ENCODE data around the gene MRPS9.
A peak's percentile ranks its signal among the peaks of the same experiment; 100 is the strongest.

The MRPS9 gene

DNA sequence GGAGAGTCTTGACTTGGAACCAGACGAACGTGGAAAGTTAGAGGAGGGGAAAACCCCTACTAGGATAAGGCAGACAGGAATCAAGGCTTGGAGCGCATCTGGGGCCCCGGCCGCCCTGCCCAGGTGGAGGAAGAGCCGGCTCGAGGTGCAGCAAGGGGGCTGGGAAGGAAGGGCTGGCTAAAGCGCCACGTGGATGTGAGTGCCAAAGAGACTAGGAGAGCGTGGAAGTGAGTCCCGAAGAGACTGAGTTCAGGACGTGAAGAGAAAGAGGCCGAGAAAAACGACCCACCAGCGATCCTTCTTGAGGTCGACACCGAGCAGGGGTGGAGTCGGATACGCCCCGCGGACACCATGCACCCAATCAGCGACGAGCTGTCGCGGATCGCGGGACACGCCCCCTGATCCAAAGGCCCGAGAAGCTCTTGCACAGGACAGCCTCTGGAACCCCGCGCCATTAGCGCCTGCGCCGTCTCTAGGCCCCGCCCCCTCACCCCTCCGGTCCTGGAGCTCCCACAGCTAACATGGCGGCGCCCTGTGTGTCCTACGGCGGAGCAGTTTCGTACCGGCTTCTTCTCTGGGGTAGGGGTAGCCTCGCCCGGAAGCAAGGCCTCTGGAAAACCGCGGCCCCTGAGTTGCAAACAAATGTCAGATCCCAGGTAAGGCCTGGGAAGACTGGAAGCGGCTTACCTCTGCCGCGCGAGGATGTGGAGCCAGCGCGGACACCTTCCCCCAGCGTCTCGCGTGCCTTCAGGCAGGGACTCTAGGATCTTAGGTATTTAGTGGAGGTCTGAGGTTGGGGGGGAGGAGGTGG, at the start of gene MRPS9:
TSS of gene MRPS9 (plus strand) at position 498 of the 811 bp plus-strand sequence. CDS start at position 522, 24 bp downstream.
- DNase-seq = peak; percentile 99

DNA sequence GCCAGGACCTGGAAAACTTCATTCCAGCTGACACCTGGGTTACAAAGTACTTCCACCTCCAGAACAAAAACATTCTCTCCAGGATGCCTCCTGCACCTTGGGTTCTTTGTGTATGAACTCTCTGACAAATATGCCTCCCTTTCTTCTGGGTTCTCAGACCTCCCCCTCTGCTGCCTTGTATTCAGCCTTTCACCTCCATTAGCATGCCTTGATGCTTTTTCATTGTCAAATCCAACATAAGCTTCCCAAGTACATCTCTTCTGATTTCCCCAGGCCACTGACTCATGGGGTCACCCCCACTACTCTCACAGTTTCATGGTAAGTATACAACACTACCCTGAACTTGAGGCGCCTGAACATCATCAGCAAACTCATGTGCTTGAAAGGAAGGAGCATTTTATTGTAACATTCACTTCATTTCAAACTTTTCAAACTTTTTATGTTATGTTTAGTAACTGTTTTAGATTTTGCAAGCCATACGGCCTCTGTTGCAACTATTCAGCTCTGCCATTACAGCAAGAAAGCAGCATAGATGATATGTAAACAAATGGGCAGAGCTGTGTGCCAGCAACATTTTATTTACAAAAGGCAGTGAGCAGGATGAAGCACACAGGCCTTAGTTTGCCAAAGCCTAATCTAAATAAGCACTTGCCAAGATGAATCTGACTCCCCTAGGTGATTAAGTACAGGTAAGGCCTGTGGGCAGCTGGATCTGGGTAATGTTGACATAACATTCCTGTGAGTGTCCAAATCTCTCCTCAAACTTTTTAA, 32.5 kb upstream of the MRPS9 start:
- DNase-seq = no peak

DNA sequence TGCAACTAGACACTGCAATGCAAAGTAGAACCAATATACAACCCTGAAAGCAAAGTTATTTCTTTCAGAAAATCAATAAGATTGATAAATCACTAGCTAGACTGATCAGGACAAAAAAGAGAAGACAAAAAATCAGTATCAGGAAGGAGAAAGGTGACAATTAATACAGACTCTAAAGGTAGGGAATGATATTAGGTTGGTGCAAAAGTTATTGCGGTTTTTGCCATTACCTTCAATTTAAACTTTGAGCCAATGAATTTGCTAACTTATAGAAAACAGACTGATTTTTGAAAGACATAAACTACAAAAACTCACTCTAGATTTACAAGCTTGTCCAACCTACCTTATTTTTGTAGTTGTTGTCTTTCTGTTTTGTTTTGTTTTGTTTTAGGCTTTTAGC, 30.5 kb upstream of the MRPS9 start:
- DNase-seq = no peak

DNA sequence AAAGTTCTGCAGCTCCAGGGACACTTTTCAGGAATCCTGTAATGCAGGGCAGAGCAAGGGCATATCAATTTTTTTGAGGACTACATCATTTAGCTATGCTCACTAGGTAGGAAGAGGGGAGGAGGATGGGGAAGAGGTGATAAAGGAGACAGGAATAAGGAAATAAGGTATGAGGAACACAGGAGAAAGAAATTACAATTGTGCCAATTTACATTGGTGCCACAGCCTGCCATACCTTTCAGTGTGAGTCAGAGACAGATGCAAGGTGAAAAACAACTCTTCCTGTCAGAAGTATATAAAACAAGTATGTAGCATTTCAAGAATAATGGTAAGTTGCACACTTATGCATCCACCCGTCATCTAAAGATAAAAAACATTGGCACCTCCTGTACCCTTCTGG, 5.4 kb upstream of the MRPS9 start:
- no peak for DNase-seq

DNA sequence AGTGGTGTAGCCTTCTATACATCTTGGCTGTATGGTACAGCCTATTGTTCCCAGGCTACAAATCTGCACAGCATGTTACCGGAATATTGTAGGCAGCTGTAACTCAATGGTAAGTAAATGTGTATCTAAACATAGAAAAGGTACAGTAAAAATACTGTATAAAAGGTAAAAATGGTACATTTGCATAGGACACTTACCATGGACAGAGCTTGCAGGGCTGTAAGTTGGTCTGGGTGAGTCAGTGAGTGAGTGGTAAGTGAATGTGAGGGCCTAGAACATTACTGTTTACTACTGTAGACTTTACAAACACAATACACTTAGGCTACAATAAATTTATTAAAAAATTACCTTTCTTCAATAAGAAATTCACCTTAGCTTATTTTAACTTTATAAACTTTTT, 3.7 kb upstream of the MRPS9 start:
- DNase-seq = no peak

GRCh38 chr2:105038383-105039061, 653 bp downstream of the MRPS9 start:
- DNase-seq = peak; percentile 29

- DNase-seq = no peak
Observed at GRCh38 chr2:105039559-105039958, 1.7 kb downstream of the MRPS9 start.

DNA sequence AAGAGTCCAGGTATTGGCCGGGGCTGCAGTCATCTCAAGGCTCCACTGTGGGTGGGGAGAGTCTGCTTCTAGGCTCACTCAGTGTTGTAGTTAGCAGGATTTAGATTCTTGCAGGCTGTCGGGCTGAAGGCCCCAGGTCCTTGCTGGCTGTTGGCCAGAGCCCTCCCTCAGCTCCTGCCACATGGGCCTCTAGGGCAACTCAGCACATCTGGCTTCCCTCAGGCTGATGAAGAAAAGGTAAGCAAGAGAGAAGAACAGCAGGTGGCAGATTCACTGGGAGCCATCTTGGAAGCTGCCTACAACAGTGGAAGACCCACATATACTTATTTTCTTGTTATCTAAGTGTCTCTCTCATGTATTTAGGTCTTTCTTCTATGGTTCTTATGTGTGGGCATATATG, 4.3 kb downstream of the MRPS9 start:
- peak; percentile 59 for DNase-seq

DNA sequence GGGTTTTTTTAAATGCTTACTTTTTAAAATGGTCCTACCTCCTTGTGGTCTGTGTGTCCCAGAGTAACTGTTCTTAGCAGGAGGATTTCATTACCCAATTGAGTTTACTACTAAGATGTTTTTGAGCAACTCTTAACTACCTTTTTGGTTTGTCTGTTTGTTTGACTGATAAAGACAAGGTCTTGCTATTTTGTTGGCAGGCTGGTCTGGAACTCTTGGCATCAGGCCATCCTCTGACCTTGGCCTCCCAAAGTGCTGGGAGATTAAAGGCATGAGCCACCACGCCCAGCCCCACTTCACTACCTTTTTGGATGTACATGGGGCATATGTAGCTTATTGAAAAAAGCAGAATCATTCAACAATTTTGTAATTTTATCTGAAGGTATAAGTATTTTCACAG, 14.9 kb downstream of the MRPS9 start:
- DNase-seq = peak; percentile 93

GRCh38 chr2:105055613-105056012, 17.7 kb downstream of the MRPS9 start:
- peak; percentile 35 for DNase-seq

GRCh38 chr2:105056245-105056644, 18.4 kb downstream of the MRPS9 start:
- no peak for DNase-seq

GRCh38 chr2:105057005-105057404, 19.1 kb downstream of the MRPS9 start:
- DNase-seq = no peak

DNA sequence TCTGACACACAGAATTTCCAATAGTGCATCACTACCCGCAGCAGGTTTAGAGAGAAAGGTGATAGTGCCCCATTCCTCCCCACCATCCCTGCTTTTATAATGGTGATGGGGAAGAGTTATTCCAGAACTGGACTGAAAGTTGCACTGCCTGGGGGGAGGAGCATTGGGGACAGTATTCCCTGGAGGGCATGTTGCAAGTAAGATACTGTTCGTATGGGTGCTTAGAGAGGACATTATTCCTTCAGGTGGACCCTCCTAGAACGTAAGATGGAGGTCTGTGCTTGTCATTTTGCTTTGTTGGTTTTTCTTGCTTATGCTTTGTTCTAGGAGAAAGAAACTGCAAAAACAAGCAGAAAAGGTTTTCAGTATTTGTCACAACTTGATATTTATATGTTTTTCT, 23.7 kb downstream of the MRPS9 start:
- no peak for DNase-seq

DNA sequence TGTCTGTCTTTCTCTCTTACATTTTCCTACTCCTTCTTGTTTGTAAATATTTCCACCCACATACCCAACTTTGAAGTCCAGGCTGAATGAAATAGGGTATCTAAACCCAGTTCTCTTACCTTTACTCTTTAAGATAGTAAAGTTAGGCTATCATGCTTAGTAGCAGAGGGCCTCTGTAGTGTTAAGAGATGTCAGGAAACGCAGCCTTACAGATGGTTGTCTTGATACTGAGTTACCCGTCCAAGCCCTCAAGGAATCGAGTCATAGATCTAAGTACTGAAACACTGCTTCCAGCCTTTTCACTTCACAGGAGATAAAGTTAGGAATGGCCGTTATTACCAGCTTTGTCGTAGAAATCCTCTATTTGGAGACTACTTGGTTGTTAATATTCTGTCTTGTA, 24.3 kb downstream of the MRPS9 start:
- DNase-seq = peak; percentile 59

DNA sequence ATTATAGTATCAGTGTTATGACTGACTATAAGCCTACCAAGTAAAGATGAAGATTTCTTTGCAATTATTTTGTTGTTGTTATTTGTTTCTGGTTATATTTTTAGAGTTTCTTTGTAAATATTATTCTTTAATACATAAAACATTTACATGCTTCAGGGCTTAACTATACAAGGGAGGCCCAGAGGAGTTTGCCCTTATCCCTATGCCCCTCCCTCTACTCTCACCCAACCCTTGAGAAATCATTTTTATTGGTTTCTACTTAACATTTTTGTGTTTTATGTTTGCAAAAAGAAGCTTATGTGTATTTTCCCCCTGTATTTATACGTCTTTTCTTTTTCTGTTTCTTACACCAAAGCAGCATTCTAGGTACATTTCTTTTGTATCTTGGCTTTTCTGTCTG, 30.5 kb downstream of the MRPS9 start:
- DNase-seq = no peak

DNA sequence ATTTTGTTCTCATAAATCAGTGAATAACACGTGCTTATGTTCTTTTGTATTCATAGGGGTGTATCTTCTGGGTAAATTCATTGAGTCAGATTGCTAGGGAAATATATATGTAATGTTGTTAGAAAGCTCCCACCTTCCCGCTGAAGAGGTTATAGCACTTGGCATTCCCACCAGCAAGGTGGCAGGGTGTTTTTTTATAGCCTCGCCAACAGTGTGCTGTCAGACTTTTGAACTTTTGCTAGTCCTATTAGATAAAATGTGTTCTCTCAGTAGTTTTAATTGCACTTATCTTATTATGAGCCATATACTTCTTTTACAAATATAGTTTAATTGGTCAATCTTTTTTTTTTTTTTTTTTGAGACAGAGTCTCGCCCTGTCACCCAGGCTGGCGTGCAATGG, 31.0 kb downstream of the MRPS9 start:
- DNase-seq = no peak

DNA sequence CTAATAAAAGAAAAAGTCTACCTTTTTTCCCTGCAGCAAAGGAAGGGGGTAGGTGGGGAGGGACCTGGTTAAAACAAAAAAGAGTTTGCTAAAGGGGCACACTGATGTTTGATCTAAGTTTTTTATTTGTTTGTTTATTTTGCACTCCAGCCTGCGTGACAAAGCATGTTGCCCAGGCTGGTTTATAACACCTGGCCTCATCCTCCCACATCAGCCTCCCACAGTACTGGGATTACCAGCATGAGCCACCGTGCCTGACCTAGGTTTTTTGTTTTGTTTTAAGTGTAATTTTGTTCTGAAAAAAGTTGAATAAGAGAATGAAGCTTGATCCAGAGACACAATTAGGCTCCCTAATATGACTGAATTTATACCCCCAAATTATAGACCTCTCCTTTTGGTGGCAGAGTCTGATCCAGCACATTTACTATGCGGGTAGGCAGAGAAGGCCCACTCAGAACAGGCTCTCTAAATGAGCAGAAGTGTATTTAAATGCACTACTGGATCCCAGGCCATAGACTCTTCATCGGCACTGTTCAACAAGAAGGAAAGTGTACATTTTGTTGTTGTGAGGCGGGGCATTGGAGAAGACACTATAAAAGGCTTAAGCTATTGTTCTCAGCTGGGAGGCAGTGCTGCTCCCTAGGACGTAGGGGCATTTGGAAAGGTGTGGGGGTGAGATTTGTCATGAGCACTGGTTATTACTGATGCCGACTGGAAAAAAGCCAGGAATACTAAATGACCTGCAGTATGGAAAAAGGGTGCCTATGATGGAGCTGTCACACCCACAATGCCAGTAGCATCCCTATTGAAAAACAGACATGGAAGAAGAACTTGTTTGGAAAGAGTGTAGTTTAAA, 32.4 kb downstream of the MRPS9 start:
- no peak for DNase-seq

- no peak for DNase-seq
Observed at GRCh38 chr2:105071379-105071778, 33.5 kb downstream of the MRPS9 start.

DNA sequence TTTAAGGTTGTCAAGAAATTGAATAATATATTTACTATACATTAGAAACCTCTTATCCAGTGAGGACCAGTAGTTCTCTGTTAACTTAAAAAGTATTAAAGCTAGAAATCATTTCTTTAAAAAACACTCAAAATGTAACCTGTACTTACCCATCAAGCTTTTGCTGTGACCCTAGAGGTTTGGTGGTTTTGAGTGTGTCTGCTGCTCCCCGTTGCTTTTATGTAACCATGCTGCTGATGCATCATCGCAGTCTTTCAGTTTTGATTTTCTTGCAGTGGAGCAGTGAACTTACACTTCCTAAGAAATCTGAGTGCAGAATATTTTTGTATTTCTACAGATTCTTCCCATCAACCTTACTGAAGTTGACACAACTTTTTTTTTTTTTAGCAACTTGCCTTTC, 34.2 kb downstream of the MRPS9 start:
- DNase-seq = no peak

DNA sequence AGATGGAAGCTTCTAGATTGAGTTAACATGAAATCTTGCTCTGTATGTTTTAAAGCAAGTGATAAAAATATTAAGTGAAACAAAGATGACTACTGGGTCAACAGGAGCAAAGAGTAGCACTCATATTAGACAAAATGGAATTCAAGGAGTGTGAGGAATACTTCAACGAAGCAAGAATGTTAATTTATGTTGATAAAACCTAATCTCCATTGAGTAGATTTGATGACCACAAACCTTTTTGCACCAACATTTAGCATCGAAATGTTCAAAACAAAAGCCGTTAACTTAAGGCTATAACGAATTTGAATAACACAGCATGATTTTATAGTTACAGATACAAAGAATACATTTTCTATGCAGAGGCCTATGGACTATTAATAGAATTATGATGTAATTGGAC, 35.7 kb downstream of the MRPS9 start:
- no peak for DNase-seq

GRCh38 chr2:105076121-105076520, 38.3 kb downstream of the MRPS9 start:
- no peak for DNase-seq

- DNase-seq = no peak
Observed at GRCh38 chr2:105078906-105079495, 41.1 kb downstream of the MRPS9 start.
